Keratinocyte (primary cell): ENCODE results near the gene ELMO3.

ENCODE experiments used
- EZH2 ChIP-seq: IDR thresholded peaks from one replicate; pipeline ENCODE4 v1.6.1; 2012; ENCODE audit warnings: inconsistent platforms, mild to moderate bottlenecking, low read length, moderate library complexity
- TF ChIP-seq, protein P1 (sequence below), 3 experiments: IDR thresholded peaks in 1 of 3; conservative IDR thresholded peaks in 1 of 3; optimal IDR thresholded peaks in 1 of 3; 2 replicates in 2 of 3; 3 replicates in 1 of 3; pipeline versions ENCODE3 to v1.5.1; 2011; ENCODE audit warnings: low read length in 3 of 3, mild to moderate bottlenecking in 3 of 3, moderate library complexity in 2 of 3, control low read depth in 1 of 3, inconsistent platforms in 1 of 3; ENCODE audit not compliant: insufficient read depth in 2 of 3; ENCODE audit errors: extremely low read depth in 1 of 3

DNA sequence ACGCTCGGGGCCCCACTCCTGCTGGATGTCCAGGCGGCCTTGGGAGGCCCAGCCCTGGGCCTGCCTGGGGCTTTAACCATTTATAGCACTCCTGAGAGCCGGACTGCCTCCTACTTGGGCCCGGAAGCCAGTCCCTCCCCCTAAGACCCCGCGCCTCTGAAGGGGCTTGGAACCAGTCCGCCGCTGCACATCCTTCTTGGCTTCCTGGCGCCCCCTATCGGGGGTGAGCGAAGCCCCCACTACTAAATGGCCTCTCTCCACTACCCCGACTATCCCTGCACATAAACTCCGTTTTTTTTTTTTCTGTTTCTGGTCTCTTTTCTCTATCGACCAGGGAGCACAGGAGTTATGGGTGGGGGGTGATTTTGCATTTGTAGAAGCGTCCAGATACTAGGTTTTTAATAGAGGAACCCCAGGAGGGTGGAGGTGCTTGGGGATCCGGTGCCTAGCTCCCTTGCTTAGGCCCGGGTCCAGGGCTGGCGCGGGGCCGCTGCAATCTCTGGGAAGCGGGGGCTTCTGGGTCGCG lies 29.2 kb upstream of the ELMO3 start:
- TF ChIP-seq, protein P1, sequence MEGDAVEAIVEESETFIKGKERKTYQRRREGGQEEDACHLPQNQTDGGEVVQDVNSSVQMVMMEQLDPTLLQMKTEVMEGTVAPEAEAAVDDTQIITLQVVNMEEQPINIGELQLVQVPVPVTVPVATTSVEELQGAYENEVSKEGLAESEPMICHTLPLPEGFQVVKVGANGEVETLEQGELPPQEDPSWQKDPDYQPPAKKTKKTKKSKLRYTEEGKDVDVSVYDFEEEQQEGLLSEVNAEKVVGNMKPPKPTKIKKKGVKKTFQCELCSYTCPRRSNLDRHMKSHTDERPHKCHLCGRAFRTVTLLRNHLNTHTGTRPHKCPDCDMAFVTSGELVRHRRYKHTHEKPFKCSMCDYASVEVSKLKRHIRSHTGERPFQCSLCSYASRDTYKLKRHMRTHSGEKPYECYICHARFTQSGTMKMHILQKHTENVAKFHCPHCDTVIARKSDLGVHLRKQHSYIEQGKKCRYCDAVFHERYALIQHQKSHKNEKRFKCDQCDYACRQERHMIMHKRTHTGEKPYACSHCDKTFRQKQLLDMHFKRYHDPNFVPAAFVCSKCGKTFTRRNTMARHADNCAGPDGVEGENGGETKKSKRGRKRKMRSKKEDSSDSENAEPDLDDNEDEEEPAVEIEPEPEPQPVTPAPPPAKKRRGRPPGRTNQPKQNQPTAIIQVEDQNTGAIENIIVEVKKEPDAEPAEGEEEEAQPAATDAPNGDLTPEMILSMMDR (optimal IDR thresholded peaks at IDR 0.05 in 1 of 3, IDR thresholded peaks at IDR 0.05 in 1 of 3, conservative IDR thresholded peaks at IDR 0.05 in 1 of 3; ENCODE audit: extremely low read depth in 1 of 3, insufficient read depth in 2 of 3, low read length in 3 of 3) = peak; percentile 45 to 67 (median 49)
- no peak for TF ChIP-seq EZH2
